Lower lobe of right lung (tissue), 2 donors: Measurements from ENCODE around the gene MAPK1. TPM values are rescaled to one million over a fixed set of nuclear protein-coding genes. Genes with fewer than 3 reads are reported as not detected.
"Not testable (repeated sequence)": the region's sequence is repeated elsewhere in the genome, so short reads cannot be mapped to it uniquely, and the experiment has no call there.

ENCODE experiments used
- ATAC-seq, 2 donors: fragments of 200-7000 bp; cut with Tn5 transposase; one replicate each; pipeline ENCODE4 v1.9.1; 2020 to 2022; ENCODE audit warnings: mild to moderate bottlenecking in 2 of 2, moderate library complexity in 2 of 2
- DNase-seq: peaks from one replicate; pipeline ENCODE4 v3.0.0-alpha.2; 2020
- H3K27ac ChIP-seq: fragments of 200-600 bp; one replicate; pipeline ENCODE4 v1.8.0; 2022
- H3K27me3 ChIP-seq: fragments of 200-600 bp; one replicate; pipeline ENCODE4 v1.8.0; 2022; ENCODE audit warnings: low read depth
- H3K36me3 ChIP-seq: fragments of 200-600 bp; one replicate; pipeline ENCODE4 v1.8.0; 2022; ENCODE audit warnings: mild to moderate bottlenecking
- H3K4me1 ChIP-seq: fragments of 200-600 bp; one replicate; pipeline ENCODE4 v1.8.0; 2022
- H3K4me3 ChIP-seq: fragments of 200-600 bp; one replicate; pipeline ENCODE4 v1.8.0; 2022; ENCODE audit warnings: mild to moderate bottlenecking
- H3K9me3 ChIP-seq: fragments of 200-600 bp; one replicate; pipeline ENCODE4 v1.8.0; 2022
- CTCF ChIP-seq: fragments of 200-600 bp; IDR thresholded peaks from one replicate; pipeline ENCODE4 v1.8.0; 2022; ENCODE audit warnings: antibody characterized with exemption, mild to moderate bottlenecking
- intact Hi-C: fragments of 100-400 bp; cut with DNase I; formaldehyde crosslinking; loops from one replicate; pipeline ENCODE4 v1.11.0; 2022
- total RNA-seq: library from RNA; stranded (reverse); fragmentation: NEBNext Ultra II Directional; extraction: Animal tissue kit (Norgen Biotek cat#: 25700); gene quantifications from one replicate; pipeline ENCODE4 v1.2.1, GENCODE V29; 2021
- donor health status: DM: no; HTN: yes; CAD: no; lungs with severe emphysema.

The MAPK1 gene
- total RNA-seq, 1 donor from 2014 or later, result 146 TPM

GRCh38 chr22:21818487-21819182 lies 48.8 kb downstream of the MAPK1 start:
- intact Hi-C loops, result no loop called here
- no peaks in the 10 kb centered on the region for H3K36me3 ChIP-seq
- H3K27me3 ChIP-seq, result no peaks in the 10 kb centered on the region
- peaks cover 64% of the 10 kb centered on the region for H3K4me1 ChIP-seq
- H3K27ac ChIP-seq, result peak overlapping the region; percentile 85
- no peaks in the 10 kb centered on the region for H3K9me3 ChIP-seq
- ATAC-seq (peak; percentile 34 to 43), DNase-seq (no peak)
- H3K4me3 ChIP-seq, result no peak overlapping the region
- no peak for TF ChIP-seq CTCF

GRCh38 chr22:21817497-21817853 lies 50.0 kb downstream of the MAPK1 start:
- H3K27ac ChIP-seq, result peak overlapping the region; percentile 85
- peak overlapping the region; percentile 17 for H3K4me3 ChIP-seq
- H3K36me3 ChIP-seq, H3K27me3 ChIP-seq, H3K9me3 ChIP-seq, DNase-seq, intact Hi-C loops, ATAC-seq: not testable (repeated sequence)
- H3K4me1 ChIP-seq, result peaks cover 59% of the 10 kb centered on the region

- TF ChIP-seq CTCF, result no peak
- Histone ChIP-seq H3K27me3 (no peaks in the 10 kb centered on the region), H3K27ac (peak overlapping the region; percentile 85), H3K36me3 (no peaks in the 10 kb centered on the region), H3K4me1 (peaks cover 59% of the 10 kb centered on the region), H3K9me3 (no peaks in the 10 kb centered on the region), H3K4me3 (peak overlapping the region; percentile 17)
- ATAC-seq (peak; percentile 91 to 93), DNase-seq (no peak)
- intact Hi-C loops, result no loop called here
These were observed 50.5 kb downstream of the MAPK1 start for GRCh38 chr22:21816787-21817496.

GRCh38 chr22:21816472-21816786 lies 51.0 kb downstream of the MAPK1 start:
- no peaks in the 10 kb centered on the region for H3K36me3 ChIP-seq
- no peak overlapping the region for H3K4me3 ChIP-seq
- ATAC-seq, result no peak
- no peak for DNase-seq
- no peak for TF ChIP-seq CTCF
- H3K4me1 ChIP-seq, result peaks cover 59% of the 10 kb centered on the region
- intact Hi-C loops, result no loop called here
- H3K27ac ChIP-seq, result peak overlapping the region; percentile 85
- H3K9me3 ChIP-seq, result no peaks in the 10 kb centered on the region
- no peaks in the 10 kb centered on the region for H3K27me3 ChIP-seq

- ATAC-seq (no peak), DNase-seq (no peak)
- peaks cover 59% of the 10 kb centered on the region for H3K4me1 ChIP-seq
- TF ChIP-seq CTCF, result no peak
- no peaks in the 10 kb centered on the region for H3K27me3 ChIP-seq
- H3K36me3 ChIP-seq, result no peaks in the 10 kb centered on the region
- H3K9me3 ChIP-seq, result no peaks in the 10 kb centered on the region
- peak overlapping the region; percentile 85 for H3K27ac ChIP-seq
- intact Hi-C loops, result no loop called here
- H3K4me3 ChIP-seq, result no peak overlapping the region
These were observed 51.5 kb downstream of the MAPK1 start for GRCh38 chr22:21815958-21816357.

GRCh38 chr22:21815357-21815756 lies 52.1 kb downstream of the MAPK1 start:
- no peak for TF ChIP-seq CTCF

More at GRCh38 chr22:21815357-21815756, 52.1 kb downstream of the MAPK1 start:
- H3K9me3 ChIP-seq, result no peaks in the 10 kb centered on the region
- no peak for DNase-seq
- H3K27ac ChIP-seq, result peak overlapping the region; percentile 85
- peaks cover 58% of the 10 kb centered on the region for H3K4me1 ChIP-seq
- intact Hi-C loops, result no loop called here
- H3K4me3 ChIP-seq, result no peak overlapping the region
- ATAC-seq, result no peak
- H3K27me3 ChIP-seq, result no peaks in the 10 kb centered on the region
- no peaks in the 10 kb centered on the region for H3K36me3 ChIP-seq
